ENCODE results near the gene FCGR1A.
"Not testable (repeated sequence)": the region's sequence is repeated elsewhere in the genome, so short reads cannot be mapped to it uniquely, and the experiment has no call there.

DNA sequence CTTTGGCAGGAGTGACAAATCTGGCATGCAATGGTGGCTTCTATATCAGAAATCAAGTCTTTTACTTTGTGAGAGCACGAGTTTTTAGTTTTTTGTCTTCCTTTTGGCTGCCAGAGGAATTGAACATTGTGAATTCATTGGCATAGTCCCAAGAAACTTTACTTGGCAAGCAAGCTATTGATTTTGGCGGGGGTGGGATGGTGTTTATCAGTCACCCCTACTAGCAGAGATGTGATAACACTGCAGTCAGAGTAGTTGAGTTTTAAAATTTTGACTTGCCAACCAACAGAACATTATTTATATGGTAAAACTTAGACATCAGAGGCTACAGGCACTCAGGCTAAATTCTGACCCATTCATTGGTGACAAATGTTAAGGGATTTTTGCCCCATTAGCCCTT lies 31.9 kb upstream of the FCGR1A start:
- TF ChIP-seq POLR2A, RFX5 (IDR thresholded peaks at IDR 0.05; ENCODE audit: low read depth, low read length): not testable (repeated sequence)
- TF ChIP-seq, protein P1, sequence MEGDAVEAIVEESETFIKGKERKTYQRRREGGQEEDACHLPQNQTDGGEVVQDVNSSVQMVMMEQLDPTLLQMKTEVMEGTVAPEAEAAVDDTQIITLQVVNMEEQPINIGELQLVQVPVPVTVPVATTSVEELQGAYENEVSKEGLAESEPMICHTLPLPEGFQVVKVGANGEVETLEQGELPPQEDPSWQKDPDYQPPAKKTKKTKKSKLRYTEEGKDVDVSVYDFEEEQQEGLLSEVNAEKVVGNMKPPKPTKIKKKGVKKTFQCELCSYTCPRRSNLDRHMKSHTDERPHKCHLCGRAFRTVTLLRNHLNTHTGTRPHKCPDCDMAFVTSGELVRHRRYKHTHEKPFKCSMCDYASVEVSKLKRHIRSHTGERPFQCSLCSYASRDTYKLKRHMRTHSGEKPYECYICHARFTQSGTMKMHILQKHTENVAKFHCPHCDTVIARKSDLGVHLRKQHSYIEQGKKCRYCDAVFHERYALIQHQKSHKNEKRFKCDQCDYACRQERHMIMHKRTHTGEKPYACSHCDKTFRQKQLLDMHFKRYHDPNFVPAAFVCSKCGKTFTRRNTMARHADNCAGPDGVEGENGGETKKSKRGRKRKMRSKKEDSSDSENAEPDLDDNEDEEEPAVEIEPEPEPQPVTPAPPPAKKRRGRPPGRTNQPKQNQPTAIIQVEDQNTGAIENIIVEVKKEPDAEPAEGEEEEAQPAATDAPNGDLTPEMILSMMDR (conservative IDR thresholded peaks at IDR 0.05; ENCODE audit: low read depth, low read length) = not testable (repeated sequence)

All from IMR-90 (cell line).